H1 (cell line): ENCODE results near the gene OSBPL6. TPM values are rescaled to one million over a fixed set of nuclear protein-coding genes. Genes with fewer than 3 reads are reported as not detected.

Source experiments
- CBX5 ChIP-seq: fragments of 300-800, 300-1000 bp; sonication (generic); IDR thresholded peaks from 2 replicates; pipeline ENCODE4 v1.7.1; 2016; ENCODE audit warnings: antibody characterized with exemption, low read length, low read depth
- CHD1 ChIP-seq: IDR thresholded peaks from 2 replicates; pipeline ENCODE4 v1.6.1; 2012; ENCODE audit warnings: low read depth, low read length, improper control_type of control experiment
- CTBP2 ChIP-seq: IDR thresholded peaks from 2 replicates; pipeline ENCODE4 v1.7.0; 2011; ENCODE audit warnings: borderline replicate concordance, mild to moderate bottlenecking, moderate library complexity, mixed read lengths, low read length; ENCODE audit not compliant: insufficient read depth, insufficient read length
- EP300 ChIP-seq, 2 experiments: IDR thresholded peaks; 1 replicate in 1 of 2; 2 replicates in 1 of 2; pipeline ENCODE4 v1.6.1; 2011 to 2012; ENCODE audit warnings: low read depth in 2 of 2, low read length in 2 of 2, mild to moderate bottlenecking in 2 of 2, borderline replicate concordance in 1 of 2, inconsistent platforms in 1 of 2, moderate library complexity in 1 of 2
- KDM5A ChIP-seq: fragments of 200-600 bp; IDR thresholded peaks from 2 replicates; pipeline ENCODE4 v1.7.1; 2012; ENCODE audit warnings: mild to moderate bottlenecking, low read length, inconsistent platforms, mixed read lengths
- MAFK ChIP-seq: IDR thresholded peaks from 2 replicates; pipeline ENCODE4 v1.6.1; 2012; ENCODE audit warnings: low read depth, mild to moderate bottlenecking, improper control_type of control experiment, low read length
- PHF8 ChIP-seq: fragments of 200-600 bp; sonication (generic); conservative IDR thresholded peaks from 2 replicates; pipeline ENCODE4 v1.7.1; 2012; ENCODE audit warnings: low read depth, mild to moderate bottlenecking, inconsistent platforms, low read length, moderate library complexity
- POLR2A ChIP-seq, 2 experiments: IDR thresholded peaks; 1 replicate in 1 of 2; 2 replicates in 1 of 2; pipeline ENCODE4 v1.6.1; 2011; ENCODE audit warnings: low read depth in 2 of 2, low read length in 2 of 2, mild to moderate bottlenecking in 2 of 2; ENCODE audit errors: control extremely low read depth in 1 of 2
- polyA plus RNA-seq, 7 experiments: library from polyadenylated mRNA; depleted of rRNA in 3 of 7; stranded (reverse) in 5 of 7; unstranded in 2 of 7; fragments of >200 nt in 5 of 7; fragments of 200-250 nt in 2 of 7; gene quantifications; 1 replicate in 5 of 7; 2 replicates in 1 of 7; 4 replicates in 1 of 7; pipeline versions ENCODE4 v1.2.1 to v1.2.3, GENCODE V29; 2011 to 2013; ENCODE audit warnings: missing spikeins in 2 of 7, mixed read lengths in 2 of 7
- total RNA-seq: library from RNA; stranded (reverse); fragmentation: NEBNext Ultra II Directional; extraction: Animal tissue kit (Norgen Biotek cat#: 25700); gene quantifications from 2 replicates; pipeline ENCODE4 v1.2.1, GENCODE V29; 2021

Gene OSBPL6
- total and polyA plus RNA-seq, 2 of the 8 experiments (the other 6 are each of a cell fraction or from before 2014, with no cell fraction given) = 1.7 to 5.6 TPM

DNA sequence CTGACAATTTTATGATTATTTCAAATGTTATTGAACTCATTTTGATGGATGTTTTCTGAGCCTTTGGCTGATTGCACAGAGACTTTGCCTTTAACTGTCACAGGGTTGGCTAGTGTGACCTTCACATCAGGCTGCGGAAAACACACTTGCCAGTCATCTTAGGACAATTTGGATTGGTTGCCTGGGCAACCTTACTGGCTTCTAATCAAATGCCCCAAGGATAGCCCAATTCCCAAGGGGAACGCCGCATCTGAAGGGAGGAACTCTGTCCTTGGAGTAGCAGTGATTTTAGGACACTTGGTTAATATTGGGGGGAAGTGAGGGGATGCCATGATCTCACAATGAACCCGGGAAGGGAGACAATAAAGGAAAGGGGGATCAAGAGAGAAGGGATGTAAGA lies 29.5 kb downstream of the OSBPL6 start (continued):
- TF ChIP-seq PHF8 = no peak
- TF ChIP-seq CHD1 = no peak
- no peak for TF ChIP-seq CBX5
- no peak for TF ChIP-seq POLR2A (IDR thresholded peaks at IDR 0.05; ENCODE audit: control extremely low read depth in 1 of 2, low read depth in 2 of 2, low read length in 2 of 2)
- no peak for TF ChIP-seq CTBP2
- no peak for TF ChIP-seq KDM5A
- no peak for TF ChIP-seq EP300 (IDR thresholded peaks at IDR 0.05; ENCODE audit: borderline replicate concordance in 1 of 2, low read depth in 2 of 2, low read length in 2 of 2)
- TF ChIP-seq MAFK = no peak
- TF ChIP-seq, all 59 proteins: peak for 0
